GM13977 (cell line): ENCODE measurements around the gene ACOXL.

ENCODE experiments used
- DNase-seq: peaks from one replicate; pipeline ENCODE4 v3.0.0; 2012; ENCODE audit warnings: low spot score
- in situ Hi-C: fragments of 300-500 bp; cut with MboI; formaldehyde crosslinking; loops from one replicate; pipeline ENCODE4 v1.12.0; 2022; ENCODE audit warnings: low sequenced_read_pairs, low pct_unique_long_range_greater_than_20kb, mixed read lengths, inconsistent platforms; ENCODE audit not compliant: unreplicated experiment
- TF ChIP-seq, protein P1 (sequence below): IDR thresholded peaks from 2 replicates; pipeline ENCODE4 v1.5.1; 2012; ENCODE audit warnings: mild to moderate bottlenecking, control low read depth; ENCODE audit not compliant: insufficient read depth; ENCODE audit errors: extremely low read depth, missing control alignments

Gene ACOXL

DNA sequence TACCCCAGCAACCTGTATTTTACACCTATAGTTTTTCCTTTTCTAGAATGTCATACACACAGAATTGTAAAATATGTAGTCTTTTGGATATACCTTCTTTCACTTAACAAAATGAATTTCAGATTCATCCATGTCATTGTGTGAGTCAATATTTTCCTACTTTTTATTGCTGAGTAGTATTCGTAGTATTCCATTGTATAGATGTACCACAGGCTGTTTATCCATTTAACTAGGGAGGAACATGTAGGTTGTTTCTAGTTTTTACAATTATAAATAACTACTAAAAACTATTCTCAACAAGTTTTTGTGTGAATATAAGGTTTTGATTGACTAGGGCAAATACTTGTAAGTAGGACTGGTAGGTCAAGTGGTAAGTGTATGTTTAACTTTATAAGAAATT lies 187.4 kb downstream of the ACOXL start:
- in situ Hi-C loops: no loop called here
- DNase-seq: no peak
- TF ChIP-seq, protein P1, sequence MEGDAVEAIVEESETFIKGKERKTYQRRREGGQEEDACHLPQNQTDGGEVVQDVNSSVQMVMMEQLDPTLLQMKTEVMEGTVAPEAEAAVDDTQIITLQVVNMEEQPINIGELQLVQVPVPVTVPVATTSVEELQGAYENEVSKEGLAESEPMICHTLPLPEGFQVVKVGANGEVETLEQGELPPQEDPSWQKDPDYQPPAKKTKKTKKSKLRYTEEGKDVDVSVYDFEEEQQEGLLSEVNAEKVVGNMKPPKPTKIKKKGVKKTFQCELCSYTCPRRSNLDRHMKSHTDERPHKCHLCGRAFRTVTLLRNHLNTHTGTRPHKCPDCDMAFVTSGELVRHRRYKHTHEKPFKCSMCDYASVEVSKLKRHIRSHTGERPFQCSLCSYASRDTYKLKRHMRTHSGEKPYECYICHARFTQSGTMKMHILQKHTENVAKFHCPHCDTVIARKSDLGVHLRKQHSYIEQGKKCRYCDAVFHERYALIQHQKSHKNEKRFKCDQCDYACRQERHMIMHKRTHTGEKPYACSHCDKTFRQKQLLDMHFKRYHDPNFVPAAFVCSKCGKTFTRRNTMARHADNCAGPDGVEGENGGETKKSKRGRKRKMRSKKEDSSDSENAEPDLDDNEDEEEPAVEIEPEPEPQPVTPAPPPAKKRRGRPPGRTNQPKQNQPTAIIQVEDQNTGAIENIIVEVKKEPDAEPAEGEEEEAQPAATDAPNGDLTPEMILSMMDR: no peak

DNA sequence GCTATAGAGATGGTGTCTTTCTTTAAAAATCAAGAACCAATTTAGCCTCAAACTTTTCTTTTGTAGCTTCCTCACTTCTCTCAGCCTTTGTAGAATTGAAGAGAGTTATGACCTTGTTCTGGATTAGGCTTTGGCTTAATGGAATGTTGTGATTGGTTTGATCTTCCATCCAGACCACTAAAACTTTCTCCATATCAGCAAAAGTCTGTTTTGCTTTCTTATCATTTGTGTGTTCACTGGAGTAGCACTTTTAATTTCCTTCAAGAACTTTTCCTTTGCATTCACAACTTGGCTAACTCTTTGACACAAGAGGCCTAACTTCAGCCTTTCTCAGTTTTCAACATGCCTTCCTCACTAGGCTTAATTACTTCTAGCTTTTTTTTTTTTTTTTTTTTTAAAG lies 193.1 kb downstream of the ACOXL start:
- in situ Hi-C loops: no loop called here
- TF ChIP-seq, protein P1: no peak
- no peak for DNase-seq

DNA sequence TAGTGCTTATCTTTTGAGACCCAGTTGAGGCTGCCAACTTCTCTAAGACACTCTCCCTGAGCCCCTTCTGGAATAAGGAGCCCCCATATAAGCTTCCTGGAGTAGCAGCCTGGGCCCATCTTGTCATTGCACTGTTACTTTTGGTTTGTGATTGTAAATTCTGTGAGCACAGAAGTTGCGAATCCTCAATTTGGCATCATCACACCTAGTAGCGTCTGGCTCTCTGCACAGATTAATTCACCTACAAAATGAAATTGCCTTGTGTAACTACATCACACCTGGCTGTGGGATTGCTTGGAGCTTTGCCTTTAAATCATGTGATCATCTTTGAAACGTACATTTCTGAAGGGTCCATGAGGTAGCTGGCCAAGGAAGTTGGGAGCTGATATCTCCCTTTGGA lies 195.2 kb downstream of the ACOXL start:
- no peak for DNase-seq
- TF ChIP-seq, protein P1: no peak
- in situ Hi-C loops: no loop called here

DNA sequence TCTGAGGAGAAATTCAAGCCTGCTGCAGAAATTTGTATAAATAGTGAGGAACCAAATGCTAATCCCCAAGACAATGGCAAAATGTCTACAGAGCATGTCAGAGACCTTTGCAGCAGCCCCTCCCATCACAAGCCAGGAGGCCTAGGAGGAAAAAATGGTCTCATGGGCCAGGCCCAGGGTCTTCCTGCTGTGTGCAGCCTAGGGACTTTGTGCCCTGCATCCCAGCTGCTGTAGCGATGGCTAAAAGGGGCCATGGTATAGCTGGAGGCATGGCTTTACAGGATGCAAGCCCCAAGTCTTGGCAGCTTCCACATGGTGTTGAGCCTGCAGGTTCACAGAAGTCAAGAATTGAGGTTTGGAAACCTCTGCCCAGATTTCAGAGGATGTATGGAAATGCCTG lies 197.2 kb downstream of the ACOXL start:
- in situ Hi-C loops: no loop called here
- TF ChIP-seq, protein P1: no peak
- no peak for DNase-seq

DNA sequence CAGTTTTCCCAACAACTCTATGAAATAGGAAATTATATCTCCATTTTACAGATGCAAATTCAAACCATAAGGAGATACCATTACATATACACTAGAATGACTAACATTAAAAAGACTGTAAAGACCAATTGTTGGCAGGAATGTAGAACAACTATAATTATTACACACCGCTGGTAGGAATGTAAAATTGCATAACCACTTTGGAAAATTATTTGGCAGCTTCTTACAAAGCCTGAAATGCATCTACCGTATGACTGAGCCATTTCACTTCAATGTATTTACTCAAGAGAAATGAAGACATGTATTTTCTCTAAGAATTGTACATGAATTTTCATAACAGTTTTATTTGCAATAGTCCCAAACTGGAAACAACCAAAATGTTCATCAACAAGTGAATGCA lies 199.3 kb downstream of the ACOXL start:
- in situ Hi-C loops: no loop called here
- DNase-seq: no peak

DNA sequence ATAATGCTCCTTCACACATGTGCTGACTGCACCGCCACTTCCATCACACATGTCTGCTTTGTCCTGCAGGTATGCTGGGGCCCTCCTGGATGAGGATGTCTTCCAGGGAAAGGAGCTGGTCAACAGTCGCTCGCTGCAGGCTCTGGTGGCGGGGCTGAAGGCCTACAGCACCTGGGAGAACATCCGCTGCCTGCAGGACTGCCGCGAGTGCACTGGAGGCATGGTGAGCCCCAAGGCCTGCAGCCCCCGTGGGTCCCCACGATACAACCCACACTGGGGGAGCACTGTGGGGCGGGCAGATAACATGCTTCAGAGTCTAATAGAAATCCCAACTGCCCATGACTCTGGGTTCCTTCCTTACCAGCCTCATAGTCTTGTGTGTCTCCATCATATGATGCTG lies 201.0 kb downstream of the ACOXL start:
- no peak for DNase-seq
- in situ Hi-C loops: no loop called here

More for the DNA sequence above, 199.3 kb downstream of the ACOXL start:
- TF ChIP-seq, protein P1: no peak

More for the DNA sequence above, 201.0 kb downstream of the ACOXL start:
- TF ChIP-seq, protein P1: no peak
